Measurements from ENCODE around the gene ARHGEF7. TPM values are rescaled to one million over a fixed set of nuclear protein-coding genes. Genes with fewer than 3 reads are reported as not detected.

The ARHGEF7 gene
- total RNA-seq, 2 donors from 2014 or later, result 55.1 to 64.4 TPM

DNA sequence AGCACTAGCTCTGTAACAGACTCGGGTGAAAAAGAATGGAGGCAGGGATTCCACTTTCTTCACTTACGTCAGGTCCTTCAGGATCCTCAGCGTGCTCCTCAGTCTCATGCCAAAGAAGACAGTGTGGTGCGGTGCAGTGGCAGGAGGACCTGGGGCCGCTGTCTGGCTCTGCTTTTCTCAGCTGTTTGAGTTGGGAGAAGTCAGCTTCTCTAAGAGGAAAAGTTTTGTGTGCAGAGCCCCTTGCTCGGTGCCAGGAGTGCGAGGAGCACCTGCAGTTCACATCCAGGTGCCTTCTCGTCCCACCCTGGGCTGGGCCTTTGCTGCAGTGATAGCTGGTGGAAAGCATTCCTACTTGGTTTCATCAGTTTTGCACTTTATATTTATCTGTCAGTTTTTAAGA lies 127.5 kb downstream of the ARHGEF7 start:
- peaks cover 5 to 16% of the 10 kb centered on the region in 2 donors for H3K36me3 Mint-ChIP-seq (ENCODE audit: insufficient read depth in 2 of 2)
- H3K27ac Mint-ChIP-seq, result no peak overlapping the region
- H3K27me3 Mint-ChIP-seq (ENCODE audit: low read depth), result no peaks in the 10 kb centered on the region
- no peak overlapping the region for H3K4me3 Mint-ChIP-seq
- peaks cover 6% of the 10 kb centered on the region for H3K4me1 Mint-ChIP-seq (ENCODE audit: low read depth)
- no peaks in the 10 kb centered on the region for H3K9me3 Mint-ChIP-seq
- ATAC-seq (replicated peaks in 1 of 2) (no peak), DNase-seq (no peak)

DNA sequence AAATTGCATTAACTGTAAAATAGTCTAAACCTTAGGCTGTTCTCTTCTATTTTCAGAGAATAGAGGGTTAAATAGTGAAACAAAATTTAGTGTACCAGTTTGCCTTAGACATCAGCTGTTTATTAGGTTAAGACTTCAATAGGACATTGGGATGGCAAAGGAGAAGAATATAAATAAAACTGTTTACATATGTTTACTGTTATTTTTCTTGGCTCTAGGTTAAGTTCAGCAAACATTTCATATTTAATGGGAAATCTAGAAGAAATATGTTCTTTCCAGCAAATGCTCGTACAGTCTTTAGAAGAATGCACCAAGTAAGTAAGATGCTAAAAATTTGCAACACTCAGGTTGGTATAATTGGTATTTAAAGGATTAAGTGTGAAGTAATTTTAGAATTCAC lies 128.9 kb downstream of the ARHGEF7 start:
- Mint-ChIP-seq H3K9me3 (no peaks in the 10 kb centered on the region), H3K27me3 (ENCODE audit: low read depth) (no peaks in the 10 kb centered on the region), H3K36me3 (ENCODE audit: insufficient read depth in 2 of 2) (peaks cover 7 to 29% of the 10 kb centered on the region in 2 donors), H3K27ac (no peak overlapping the region), H3K4me1 (ENCODE audit: low read depth) (peaks cover 6% of the 10 kb centered on the region), H3K4me3 (no peak overlapping the region)
- ATAC-seq (replicated peaks in 1 of 2), result no peak
- DNase-seq, result no peak

GRCh38 chr13:111245576-111246384 lies 130.7 kb downstream of the ARHGEF7 start:
- Mint-ChIP-seq H3K9me3 (no peaks in the 10 kb centered on the region), H3K4me1 (ENCODE audit: low read depth) (peaks cover 6% of the 10 kb centered on the region), H3K27me3 (ENCODE audit: low read depth) (no peaks in the 10 kb centered on the region), H3K27ac (no peak overlapping the region), H3K4me3 (no peak overlapping the region), H3K36me3 (ENCODE audit: insufficient read depth in 2 of 2) (peaks cover 7 to 35% of the 10 kb centered on the region in 2 donors)
- ATAC-seq (replicated peaks in 1 of 2), result no peak
- no peak for DNase-seq

DNA sequence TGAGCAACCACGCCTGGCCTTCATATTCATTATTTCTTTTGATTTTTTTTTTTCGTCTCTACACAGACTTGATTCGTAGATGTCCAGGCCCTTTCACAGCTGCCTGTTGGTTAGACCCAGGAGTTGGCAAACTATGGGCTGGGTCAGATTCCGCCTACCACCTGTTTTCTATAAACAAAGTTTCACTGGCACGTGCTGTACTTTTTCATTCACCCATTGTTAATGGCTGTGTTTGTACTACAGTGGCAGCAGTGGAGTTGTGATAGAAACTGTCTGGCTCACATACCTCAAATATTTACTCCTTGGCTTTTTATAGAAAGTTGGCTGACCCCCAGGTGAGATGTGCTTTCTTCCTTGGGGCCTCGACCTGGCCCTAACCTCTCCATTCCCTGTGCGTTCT lies 132.4 kb downstream of the ARHGEF7 start:
- Mint-ChIP-seq H3K4me1 (ENCODE audit: low read depth) (peaks cover 17% of the 10 kb centered on the region), H3K27ac (peak overlapping the region; percentile 59), H3K36me3 (ENCODE audit: insufficient read depth in 2 of 2) (peaks cover 7 to 44% of the 10 kb centered on the region in 2 donors), H3K4me3 (no peak overlapping the region), H3K27me3 (ENCODE audit: low read depth) (no peaks in the 10 kb centered on the region), H3K9me3 (no peaks in the 10 kb centered on the region)
- no peak for DNase-seq
- ATAC-seq (replicated peaks in 1 of 2), result no peak

- DNase-seq (no peak), ATAC-seq (replicated peaks in 1 of 2) (no peak)
- Mint-ChIP-seq H3K27me3 (ENCODE audit: low read depth) (no peaks in the 10 kb centered on the region), H3K4me1 (ENCODE audit: low read depth) (peaks cover 17% of the 10 kb centered on the region), H3K27ac (no peak overlapping the region), H3K4me3 (no peak overlapping the region), H3K36me3 (ENCODE audit: insufficient read depth in 2 of 2) (peaks cover 9 to 46% of the 10 kb centered on the region in 2 donors), H3K9me3 (peaks cover 0 to 2% of the 10 kb centered on the region in 2 donors)
These were observed 133.7 kb downstream of the ARHGEF7 start for GRCh38 chr13:111248822-111249221.

GRCh38 chr13:111249637-111250360 lies 134.7 kb downstream of the ARHGEF7 start:
- no peak overlapping the region for H3K4me3 Mint-ChIP-seq
- H3K27ac Mint-ChIP-seq, result peak overlapping the region; percentile 21
- H3K4me1 Mint-ChIP-seq (ENCODE audit: low read depth), result peaks cover 17% of the 10 kb centered on the region
- peaks cover 0 to 3% of the 10 kb centered on the region in 2 donors for H3K9me3 Mint-ChIP-seq
- no peaks in the 10 kb centered on the region for H3K27me3 Mint-ChIP-seq (ENCODE audit: low read depth)
- ATAC-seq (replicated peaks in 1 of 2), result no peak
- no peak for DNase-seq
- H3K36me3 Mint-ChIP-seq (ENCODE audit: insufficient read depth in 2 of 2), result peaks cover 7 to 40% of the 10 kb centered on the region in 2 donors

GRCh38 chr13:111251646-111252445 lies 136.7 kb downstream of the ARHGEF7 start:
- H3K9me3 Mint-ChIP-seq, result peaks cover 2 to 6% of the 10 kb centered on the region in 2 donors
- H3K36me3 Mint-ChIP-seq (ENCODE audit: insufficient read depth in 2 of 2), result peaks cover 10 to 49% of the 10 kb centered on the region in 2 donors
- DNase-seq (no peak), ATAC-seq (replicated peaks in 1 of 2) (no peak)
- H3K4me3 Mint-ChIP-seq, result no peak overlapping the region
- no peak overlapping the region for H3K27ac Mint-ChIP-seq
- no peaks in the 10 kb centered on the region for H3K27me3 Mint-ChIP-seq (ENCODE audit: low read depth)
- H3K4me1 Mint-ChIP-seq (ENCODE audit: low read depth), result peaks cover 11% of the 10 kb centered on the region

DNA sequence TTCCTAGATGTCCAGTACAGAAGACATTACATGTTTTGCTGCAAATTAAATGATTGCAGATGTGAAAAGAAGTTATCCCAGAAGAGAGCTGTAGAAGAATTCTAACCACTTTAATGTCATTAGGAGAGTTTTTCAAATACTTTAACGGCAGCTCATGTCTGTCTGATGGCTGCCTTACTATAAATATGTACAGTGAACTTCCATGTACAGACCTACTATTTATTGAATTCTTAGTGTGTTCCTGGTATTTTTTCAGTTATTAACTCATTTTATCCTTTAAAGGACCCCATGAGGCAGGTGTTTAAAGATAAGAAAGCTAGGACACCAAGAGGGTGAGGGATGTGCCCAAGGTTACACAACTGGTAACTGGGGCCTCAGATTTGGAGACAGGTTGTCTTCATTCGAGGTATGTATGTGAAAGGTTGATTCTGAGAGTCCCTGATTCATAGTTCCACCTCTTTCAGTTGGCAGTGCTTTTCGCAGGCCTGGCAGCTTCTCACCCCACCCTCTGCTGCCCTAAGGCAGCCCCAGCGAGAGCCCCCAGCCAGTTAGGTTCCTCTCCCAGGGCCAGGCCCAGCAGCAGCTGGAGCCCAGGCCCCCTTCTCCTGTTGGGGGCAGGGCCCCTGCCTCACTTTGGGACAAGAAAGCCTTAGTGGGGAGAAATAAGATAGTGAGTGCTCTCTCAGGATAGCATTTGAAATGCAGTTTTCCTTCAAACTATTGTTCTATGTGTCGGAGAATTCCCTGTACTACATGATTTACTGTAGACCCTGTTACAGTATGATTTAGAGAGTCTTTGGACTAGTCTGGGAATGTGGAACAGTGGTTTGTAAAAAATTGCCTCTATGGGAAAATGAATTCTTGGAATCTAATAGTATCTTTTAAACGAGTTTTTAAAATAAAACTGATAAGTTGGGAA lies 137.6 kb downstream of the ARHGEF7 start:
- Mint-ChIP-seq H3K27ac (no peak overlapping the region), H3K4me1 (ENCODE audit: low read depth) (peaks cover 11% of the 10 kb centered on the region), H3K4me3 (no peak overlapping the region), H3K9me3 (peaks cover 2 to 8% of the 10 kb centered on the region in 2 donors), H3K27me3 (ENCODE audit: low read depth) (no peaks in the 10 kb centered on the region), H3K36me3 (ENCODE audit: insufficient read depth in 2 of 2) (peaks cover 10 to 49% of the 10 kb centered on the region in 2 donors)
- DNase-seq, result no peak
- ATAC-seq (replicated peaks in 1 of 2), result no peak

- DNase-seq (no peak), ATAC-seq (replicated peaks in 1 of 2) (no peak)
- no peak overlapping the region for H3K4me3 Mint-ChIP-seq
- H3K4me1 Mint-ChIP-seq (ENCODE audit: low read depth), result peaks cover 11% of the 10 kb centered on the region
- H3K36me3 Mint-ChIP-seq (ENCODE audit: insufficient read depth in 2 of 2), result peaks cover 14 to 48% of the 10 kb centered on the region in 2 donors
- H3K27ac Mint-ChIP-seq, result no peak overlapping the region
- peaks cover 2 to 8% of the 10 kb centered on the region in 2 donors for H3K9me3 Mint-ChIP-seq
- H3K27me3 Mint-ChIP-seq (ENCODE audit: low read depth), result no peaks in the 10 kb centered on the region
These were observed 138.3 kb downstream of the ARHGEF7 start for GRCh38 chr13:111253365-111253872.

- H3K36me3 Mint-ChIP-seq (ENCODE audit: insufficient read depth in 2 of 2), result peaks cover 21 to 52% of the 10 kb centered on the region in 2 donors
- H3K4me3 Mint-ChIP-seq, result no peak overlapping the region
- ATAC-seq (replicated peaks in 1 of 2) (no peak), DNase-seq (no peak)
- H3K27ac Mint-ChIP-seq, result no peak overlapping the region
- H3K9me3 Mint-ChIP-seq, result peaks cover 9 to 11% of the 10 kb centered on the region in 2 donors
- peaks cover 11% of the 10 kb centered on the region for H3K4me1 Mint-ChIP-seq (ENCODE audit: low read depth)
- H3K27me3 Mint-ChIP-seq (ENCODE audit: low read depth), result no peaks in the 10 kb centered on the region
These were observed 140.2 kb downstream of the ARHGEF7 start for GRCh38 chr13:111255228-111255790.

DNA sequence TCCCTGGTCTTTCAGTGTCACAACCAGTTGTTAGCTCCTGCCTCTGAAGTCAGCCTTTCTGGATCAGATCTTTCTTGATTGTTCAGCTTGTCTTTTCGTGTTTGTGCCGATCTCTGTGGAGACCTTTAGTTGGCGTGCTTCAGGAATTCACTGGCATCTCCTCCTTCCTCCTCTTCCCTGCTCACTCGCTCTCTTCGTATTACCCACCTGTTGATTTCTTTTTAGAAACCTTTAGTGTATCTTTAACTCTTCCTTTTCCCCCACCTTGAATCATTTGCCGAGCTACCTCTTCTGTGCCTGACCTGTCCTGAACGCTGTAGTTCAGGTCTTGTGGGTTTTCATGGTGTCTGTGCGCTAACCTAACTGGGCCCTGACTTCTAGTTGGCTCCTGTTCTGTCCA lies 141.3 kb downstream of the ARHGEF7 start:
- H3K27me3 Mint-ChIP-seq (ENCODE audit: low read depth), result no peaks in the 10 kb centered on the region
- H3K9me3 Mint-ChIP-seq, result peaks cover 9 to 11% of the 10 kb centered on the region in 2 donors
- ATAC-seq (replicated peaks in 1 of 2), result no peak
- peaks cover 6% of the 10 kb centered on the region for H3K4me1 Mint-ChIP-seq (ENCODE audit: low read depth)
- no peak overlapping the region for H3K27ac Mint-ChIP-seq
- peaks cover 21 to 45% of the 10 kb centered on the region in 2 donors for H3K36me3 Mint-ChIP-seq (ENCODE audit: insufficient read depth in 2 of 2)
- no peak for DNase-seq
- no peak overlapping the region for H3K4me3 Mint-ChIP-seq

- H3K4me3 Mint-ChIP-seq, result no peak overlapping the region
- H3K9me3 Mint-ChIP-seq, result peaks cover 9 to 11% of the 10 kb centered on the region in 2 donors
- H3K36me3 Mint-ChIP-seq (ENCODE audit: insufficient read depth in 2 of 2), result peaks cover 21 to 45% of the 10 kb centered on the region in 2 donors
- DNase-seq (no peak), ATAC-seq (replicated peaks in 1 of 2) (no peak)
- H3K27me3 Mint-ChIP-seq (ENCODE audit: low read depth), result no peaks in the 10 kb centered on the region
- H3K4me1 Mint-ChIP-seq (ENCODE audit: low read depth), result peaks cover under 1% of the 10 kb centered on the region
- H3K27ac Mint-ChIP-seq, result no peak overlapping the region
These were observed 141.8 kb downstream of the ARHGEF7 start for GRCh38 chr13:111256946-111257345.
